ENCODE results near the gene IKZF2.
"Not testable (repeated sequence)": the region's sequence is repeated elsewhere in the genome, so short reads cannot be mapped to it uniquely, and the experiment has no call there.

IKZF2 gene

DNA sequence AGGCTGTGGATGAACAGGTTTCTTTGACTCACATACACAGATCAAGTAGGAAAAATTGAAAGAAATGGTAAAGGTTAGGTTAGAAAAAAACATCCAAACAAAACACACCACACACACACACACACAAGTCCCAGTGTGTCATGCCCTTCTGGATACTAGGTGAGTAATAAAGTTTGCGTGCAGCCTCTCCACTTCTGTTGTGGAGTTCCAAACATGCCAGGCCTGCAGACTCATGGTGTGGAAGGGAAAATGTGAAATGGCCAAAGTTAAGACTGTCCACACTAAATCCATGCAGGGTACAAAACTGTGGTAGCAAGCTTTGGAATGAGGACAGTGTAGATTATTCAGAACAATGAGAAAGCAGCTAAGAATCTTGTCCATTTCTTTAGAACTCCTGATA is 114.6 kb downstream of the IKZF2 start:
- DNase-seq (ENCODE audit: low read depth in 2 of 2) = no peak

DNA sequence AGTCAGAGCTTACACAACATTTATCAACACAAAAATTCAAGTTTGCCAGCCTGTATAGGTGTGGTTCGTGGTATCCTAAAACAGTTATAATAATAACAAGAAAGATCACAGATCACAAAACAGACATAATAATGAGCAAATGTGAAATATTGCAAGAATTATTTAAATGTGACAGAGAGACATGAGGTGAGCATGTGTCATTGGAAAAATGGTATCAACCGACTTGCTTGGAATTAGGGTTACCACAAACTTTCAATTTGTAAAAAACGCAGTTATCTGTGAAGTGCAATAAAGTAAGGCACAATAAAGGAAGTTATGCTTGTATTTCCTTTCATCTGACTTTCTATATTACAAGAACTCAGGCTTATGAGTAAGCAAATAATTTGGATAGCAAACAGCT is 116.8 kb downstream of the IKZF2 start:
- no peak for DNase-seq (ENCODE audit: low read depth in 2 of 2)

DNA sequence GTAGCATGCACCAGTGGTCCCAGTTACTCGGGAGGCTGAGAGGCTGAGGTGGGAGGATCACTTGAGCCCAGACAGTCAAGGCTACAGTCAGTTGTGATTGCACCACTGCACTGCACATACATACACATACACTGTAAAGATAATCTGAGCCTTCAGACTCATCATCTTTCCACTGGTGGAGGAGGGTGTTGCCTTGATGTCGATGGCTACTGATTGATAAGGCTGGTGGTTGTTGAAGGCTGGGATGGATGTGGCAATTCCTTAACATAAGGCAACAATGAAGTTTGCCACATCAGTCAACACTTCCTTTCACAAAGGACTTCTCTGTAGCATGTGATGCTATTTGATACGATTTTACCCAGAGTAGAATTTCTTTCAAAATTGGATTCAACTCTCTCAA is 118.8 kb downstream of the IKZF2 start:
- DNase-seq (ENCODE audit: low read depth in 2 of 2) = no peak

- no peak for DNase-seq (ENCODE audit: low read depth in 2 of 2)
Measured at GRCh38 chr2:213022987-213023386, 128.4 kb downstream of the IKZF2 start.

DNA sequence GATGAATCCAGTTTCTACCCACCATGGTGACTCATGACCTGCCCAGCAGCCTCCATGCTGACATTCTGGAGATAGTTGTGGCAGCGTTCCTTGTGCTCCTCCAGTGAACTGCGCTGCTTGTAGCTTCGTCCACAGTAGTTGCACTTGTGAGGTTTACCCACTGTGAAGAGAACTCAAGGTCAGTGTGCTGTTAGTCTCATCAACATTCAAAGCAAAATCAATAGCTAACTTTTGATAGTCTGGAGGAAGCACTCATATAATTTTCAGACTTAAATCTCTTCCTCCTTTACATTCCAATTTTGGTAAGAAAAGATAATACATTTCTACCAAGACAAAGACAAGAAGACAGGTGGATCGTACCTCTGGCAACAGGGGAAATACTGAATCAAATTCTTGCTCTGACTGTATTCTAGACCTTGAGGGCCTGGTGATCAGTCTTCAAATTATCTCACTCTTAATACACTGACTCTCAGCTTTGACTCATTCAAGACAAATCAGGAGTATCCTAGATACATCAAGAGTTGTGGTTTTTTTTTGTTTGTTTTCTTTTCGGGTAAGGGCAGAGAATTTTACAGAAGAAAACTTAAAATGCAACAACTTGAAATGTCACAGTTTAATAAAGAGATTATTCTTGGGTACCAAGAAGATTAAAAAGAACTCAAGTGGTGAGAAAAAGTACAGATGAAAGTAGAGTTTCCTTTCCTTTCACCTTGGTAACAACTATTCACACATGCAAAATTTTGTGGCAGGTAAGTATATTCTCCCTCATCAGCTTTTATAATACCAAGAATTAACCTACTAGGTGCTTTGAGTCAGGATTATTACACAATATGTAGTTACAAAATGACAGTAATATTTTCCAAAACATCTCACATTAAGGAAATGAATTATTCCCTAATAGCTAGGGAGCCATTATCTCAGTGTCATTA is 129.2 kb downstream of the IKZF2 start:
- no peak for DNase-seq (ENCODE audit: low read depth in 2 of 2)

DNA sequence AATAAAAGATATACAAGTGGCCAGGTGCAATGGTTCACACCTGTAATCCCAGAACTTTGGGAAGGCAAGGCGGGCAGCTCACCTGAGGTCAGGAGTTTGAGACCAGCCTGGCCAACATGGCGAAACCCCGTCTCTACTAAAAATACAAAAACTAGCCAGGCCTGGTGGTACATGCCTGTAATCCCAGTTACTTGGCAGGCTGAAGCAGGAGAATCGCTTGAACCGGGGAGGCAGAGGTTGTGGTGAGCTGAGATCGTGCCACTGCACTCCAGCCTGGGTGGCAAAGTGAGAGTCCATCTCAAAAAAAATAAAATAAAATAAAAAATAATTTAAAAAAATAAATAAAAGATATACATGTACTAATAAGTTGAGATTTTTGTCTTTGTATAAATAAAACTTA is 130.5 kb downstream of the IKZF2 start:
- not testable (repeated sequence) for DNase-seq (ENCODE audit: low read depth in 2 of 2)

- DNase-seq (ENCODE audit: low read depth in 2 of 2) = no peak
Measured at GRCh38 chr2:213020268-213020667, 131.1 kb downstream of the IKZF2 start.

- no peak for DNase-seq (ENCODE audit: low read depth in 2 of 2)
Measured at GRCh38 chr2:213019368-213019767, 132.0 kb downstream of the IKZF2 start.

- DNase-seq (ENCODE audit: low read depth in 2 of 2) = no peak
Measured at GRCh38 chr2:213018340-213018901, 133.0 kb downstream of the IKZF2 start.

DNA sequence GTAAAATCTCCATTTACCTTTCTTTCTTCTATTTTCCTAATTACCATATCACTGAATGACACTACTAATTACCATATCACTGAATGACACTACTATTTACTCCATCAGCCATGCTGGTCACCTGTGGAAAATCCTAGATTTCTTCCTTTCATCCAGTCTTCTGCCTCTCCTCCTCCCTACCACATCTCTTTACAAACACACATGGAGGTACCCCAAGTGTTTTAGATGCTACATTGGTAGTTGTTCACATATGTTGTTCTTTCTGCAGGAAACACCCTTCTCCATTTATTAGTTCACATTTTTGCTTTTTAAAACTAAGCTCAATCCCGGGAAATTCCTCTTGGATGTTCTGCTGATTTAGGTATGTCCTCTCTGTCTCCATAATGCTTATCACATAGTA is 134.0 kb downstream of the IKZF2 start:
- DNase-seq (ENCODE audit: low read depth in 2 of 2) = no peak

DNA sequence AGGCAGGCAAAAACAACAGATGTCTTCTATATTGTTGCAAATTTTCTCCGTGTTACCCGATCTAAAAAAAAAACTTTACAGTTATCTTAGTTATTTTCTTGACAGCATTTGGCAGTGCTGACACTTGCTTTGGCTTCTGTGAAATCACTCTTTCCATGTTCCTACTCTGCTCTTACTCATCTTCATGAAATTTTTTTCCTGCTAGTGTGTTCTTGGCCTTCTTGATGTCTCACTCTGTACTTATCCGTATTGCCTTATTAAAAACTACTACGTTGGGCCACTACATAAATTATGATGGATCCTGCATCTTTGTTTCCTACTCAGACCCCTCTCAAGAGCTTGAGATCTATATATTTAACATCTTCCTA is 134.4 kb downstream of the IKZF2 start:
- DNase-seq (ENCODE audit: low read depth in 2 of 2) = no peak

DNA sequence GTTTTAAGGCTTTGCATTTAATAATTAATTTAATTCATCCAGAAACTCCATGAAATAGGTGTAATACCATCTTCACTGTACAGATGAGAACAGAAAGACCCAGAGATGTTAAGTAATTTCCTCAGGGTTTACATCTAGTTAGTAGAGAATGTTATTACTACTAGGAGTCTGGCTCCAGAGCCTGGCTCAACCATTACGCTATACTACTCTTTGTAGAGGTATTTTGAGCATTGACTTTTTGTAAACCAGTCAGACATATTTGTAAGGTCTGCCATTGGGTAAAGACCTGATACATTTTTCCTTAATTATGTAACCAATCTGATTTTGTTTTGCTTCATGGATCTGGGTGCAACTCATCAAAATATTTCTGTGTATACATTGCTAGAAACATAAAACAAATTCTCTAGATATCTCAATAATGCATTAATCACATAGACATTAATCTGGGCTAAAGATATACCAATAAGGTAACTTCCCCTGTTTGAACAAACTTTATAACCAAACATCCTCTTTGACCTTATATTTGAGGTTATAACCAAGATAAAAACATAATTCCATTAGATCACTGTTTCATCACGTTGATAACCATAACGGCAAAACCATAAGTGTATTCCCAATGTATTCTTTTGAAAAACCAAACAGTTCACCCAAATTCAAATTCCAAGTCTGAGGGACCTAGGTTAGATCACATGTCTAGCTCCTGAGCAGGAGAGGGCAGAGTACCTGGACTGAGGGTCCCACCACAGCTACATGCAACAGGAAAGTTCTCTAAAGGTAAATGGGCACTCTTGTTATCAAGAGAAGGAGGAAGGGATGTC is 135.0 kb downstream of the IKZF2 start:
- no peak for DNase-seq (ENCODE audit: low read depth in 2 of 2)

GRCh38 chr2:213015387-213016165 is 135.8 kb downstream of the IKZF2 start:
- DNase-seq (ENCODE audit: low read depth in 2 of 2) = no peak

DNA sequence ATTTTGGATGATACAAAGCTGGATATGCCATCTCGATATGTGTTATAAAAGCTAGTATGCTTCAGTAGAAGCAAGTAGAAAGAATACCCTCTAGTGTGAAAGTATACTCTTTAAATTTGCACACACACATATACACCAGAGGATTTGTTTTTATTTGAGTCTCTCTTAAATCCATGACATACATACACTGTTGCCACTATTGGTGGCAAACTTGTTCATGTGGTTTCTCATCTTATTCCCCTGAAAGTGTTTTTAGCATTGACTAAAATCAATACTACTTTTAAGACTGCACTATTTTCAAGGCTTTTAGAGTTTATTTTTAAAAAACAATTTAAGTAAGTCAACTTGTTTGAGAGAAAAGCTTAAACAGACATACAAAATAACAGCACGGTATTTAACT is 137.4 kb downstream of the IKZF2 start:
- DNase-seq (ENCODE audit: low read depth in 2 of 2) = no peak

DNA sequence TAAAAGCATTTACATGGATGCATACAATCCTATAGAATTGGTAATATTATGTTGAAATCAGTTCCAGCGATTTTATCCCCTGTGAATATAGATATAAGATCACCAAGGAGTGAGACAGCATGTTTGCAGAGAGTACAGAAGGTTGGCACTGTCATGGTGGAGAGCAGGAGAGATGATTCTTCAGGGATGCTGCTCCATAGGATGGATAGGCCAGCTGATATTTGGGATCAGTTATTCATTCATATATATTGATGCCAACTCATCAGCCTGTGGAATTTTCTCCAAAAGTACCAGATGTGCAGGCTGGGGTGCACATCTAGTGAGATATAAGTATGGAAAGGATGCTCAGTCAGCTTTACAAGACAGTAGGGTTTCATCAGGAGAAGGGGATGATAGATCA is 139.9 kb downstream of the IKZF2 start:
- DNase-seq (ENCODE audit: low read depth in 2 of 2) = no peak

GRCh38 chr2:213010106-213010779 is 141.2 kb downstream of the IKZF2 start:
- DNase-seq (ENCODE audit: low read depth in 2 of 2) = no peak

- DNase-seq (ENCODE audit: low read depth in 2 of 2) = no peak
Measured at GRCh38 chr2:213007290-213007838, 144.0 kb downstream of the IKZF2 start.

- DNase-seq (ENCODE audit: low read depth in 2 of 2) = no peak
Measured at GRCh38 chr2:213004197-213004821, 147.1 kb downstream of the IKZF2 start.

- no peak for DNase-seq (ENCODE audit: low read depth in 2 of 2)
Measured at GRCh38 chr2:213002383-213002782, 149.0 kb downstream of the IKZF2 start.

GRCh38 chr2:213001297-213001910 is 150.0 kb downstream of the IKZF2 start:
- DNase-seq (ENCODE audit: low read depth in 2 of 2) = no peak
